ENCODE results near the gene UNC13D.
"Not testable (repeated sequence)": the region's sequence is repeated elsewhere in the genome, so short reads cannot be mapped to it uniquely, and the experiment has no call there.

UNC13D gene

DNA sequence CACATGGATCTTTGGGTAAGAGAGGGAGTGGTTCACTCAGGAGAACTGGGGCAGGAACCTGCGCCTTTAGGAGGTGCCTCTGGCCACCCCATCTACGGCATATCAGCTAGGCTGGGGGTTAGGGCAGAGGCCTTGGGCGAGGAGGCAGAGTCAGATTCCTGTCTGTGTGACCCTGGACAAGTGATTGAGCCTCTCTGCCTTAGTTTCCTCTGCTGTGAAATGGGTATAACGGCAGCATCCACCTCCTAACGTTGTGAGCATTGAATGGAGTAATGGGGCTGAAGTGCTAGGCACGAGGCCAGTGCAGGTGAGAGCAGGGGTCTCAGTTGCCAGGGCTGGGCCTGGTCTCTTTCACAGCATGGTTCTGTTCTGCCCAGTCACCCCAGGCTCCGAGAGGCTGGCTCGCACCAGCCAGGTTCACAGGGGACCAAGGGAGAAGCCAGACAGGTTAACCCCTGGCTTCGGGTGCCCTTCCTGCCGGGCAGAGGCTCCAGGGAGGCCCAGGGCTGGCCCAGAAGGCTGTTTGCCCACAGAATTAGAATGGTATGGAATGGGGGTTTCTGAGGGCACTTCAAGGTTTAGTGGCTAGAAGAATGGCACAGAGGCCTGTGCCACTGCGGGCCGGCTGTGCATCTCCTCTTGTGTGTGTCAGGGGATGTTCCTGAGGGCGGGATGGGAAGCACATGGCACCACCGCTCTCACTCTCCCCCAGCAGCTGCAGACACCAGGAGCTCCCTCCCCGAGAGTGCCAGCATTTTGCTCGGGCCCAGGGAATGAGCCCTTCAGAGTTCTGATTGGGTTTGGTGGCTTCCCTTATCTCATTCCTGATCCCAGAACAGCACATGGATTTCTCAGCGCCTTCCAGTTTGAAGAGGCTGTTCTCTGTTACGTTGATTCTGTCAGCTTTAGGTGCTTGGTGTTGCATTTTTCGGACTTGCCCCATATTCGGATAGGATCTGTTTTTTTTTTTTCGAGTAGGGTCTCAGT, 23.8 kb downstream of the UNC13D start:
- DNase-seq (ENCODE audit: low read depth), result no peak

DNA sequence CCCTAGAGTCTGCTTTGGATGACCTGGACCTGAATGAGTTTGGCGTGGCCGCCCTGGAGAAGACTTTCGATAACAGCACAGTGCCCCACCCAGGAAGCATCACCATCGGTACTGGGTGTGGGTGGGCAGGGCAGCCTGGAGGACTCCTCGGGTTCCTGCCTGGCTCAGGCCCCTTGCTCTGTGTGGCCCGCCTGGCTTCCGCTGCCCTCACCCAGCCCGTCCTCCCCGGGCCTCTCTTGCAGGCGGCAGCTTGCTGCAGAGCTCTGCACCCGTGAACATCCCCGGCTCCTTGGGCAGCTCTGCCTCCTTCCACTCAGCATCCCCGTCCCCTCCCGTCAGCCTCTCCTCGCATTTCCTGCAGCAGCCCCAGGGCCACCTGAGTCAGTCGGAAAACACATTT, 24.5 kb downstream of the UNC13D start:
- no peak for DNase-seq (ENCODE audit: low read depth)

DNA sequence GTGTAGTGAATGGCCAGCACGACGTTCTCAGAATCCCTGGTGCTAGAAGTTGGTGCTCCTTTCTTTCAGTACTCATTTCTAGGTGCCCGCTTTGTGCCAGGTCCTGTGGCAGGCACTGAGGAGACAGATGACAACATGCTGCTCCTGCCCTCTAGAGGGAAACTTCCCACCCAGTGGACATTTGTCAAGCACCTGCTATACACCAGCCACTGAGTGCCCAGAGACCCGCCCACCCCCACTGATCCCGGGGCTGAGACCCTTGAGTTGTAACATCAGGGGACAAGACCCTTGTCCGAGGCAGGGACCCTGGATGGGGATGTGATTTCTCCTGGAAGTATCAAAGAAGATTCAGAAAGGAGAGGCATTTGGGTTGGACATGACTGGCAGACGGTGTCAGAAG, 25.1 kb downstream of the UNC13D start:
- DNase-seq (ENCODE audit: low read depth), result no peak

DNA sequence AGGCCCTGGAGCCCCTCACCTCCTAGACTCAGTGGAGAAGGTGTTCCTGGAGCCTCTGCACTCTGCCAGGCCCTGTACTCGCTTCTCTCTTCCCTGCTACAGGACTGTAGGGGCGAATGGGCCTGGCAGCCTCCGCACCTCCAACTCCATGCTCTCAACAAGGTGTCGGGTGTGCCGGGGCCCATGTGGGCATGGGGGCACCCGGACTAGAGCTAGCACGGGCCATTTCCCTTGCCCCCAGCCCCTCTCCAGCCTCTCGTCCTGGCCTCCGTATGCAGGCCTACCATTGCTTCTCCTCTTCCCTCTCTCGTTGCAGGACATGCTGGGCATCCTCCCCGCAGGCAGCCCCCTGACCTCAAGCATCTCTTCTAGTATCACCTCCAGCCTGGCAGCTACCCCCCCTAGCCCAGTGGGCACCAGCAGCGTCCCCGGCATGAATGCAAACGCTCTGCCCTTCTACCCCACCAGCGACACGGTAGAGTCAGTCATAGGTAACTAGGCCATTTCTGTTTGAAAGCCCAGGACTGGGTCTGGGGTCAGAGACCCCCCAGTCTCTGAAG, 25.8 kb downstream of the UNC13D start:
- no peak for DNase-seq (ENCODE audit: low read depth)

DNA sequence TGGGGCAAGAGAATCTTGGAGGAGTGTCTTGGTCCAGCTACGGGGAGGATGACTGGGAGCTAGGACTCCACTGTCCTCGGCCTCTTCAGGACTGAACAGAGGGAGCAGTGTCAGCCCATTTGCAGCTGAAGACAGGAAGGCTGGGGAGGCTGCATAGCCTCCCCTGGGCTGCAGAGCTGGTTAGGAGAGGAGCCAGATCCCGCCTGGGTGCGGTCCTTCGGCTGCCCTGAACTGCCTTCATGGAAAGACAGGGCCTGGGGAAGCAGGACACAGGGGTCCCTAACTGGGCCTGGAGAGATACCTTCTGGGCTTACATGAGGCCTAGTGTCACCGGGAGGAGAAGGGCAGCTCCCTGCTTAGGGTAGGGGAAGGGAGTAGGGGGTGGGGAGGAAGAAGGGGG, 26.6 kb downstream of the UNC13D start:
- no peak for DNase-seq (ENCODE audit: low read depth)

DNA sequence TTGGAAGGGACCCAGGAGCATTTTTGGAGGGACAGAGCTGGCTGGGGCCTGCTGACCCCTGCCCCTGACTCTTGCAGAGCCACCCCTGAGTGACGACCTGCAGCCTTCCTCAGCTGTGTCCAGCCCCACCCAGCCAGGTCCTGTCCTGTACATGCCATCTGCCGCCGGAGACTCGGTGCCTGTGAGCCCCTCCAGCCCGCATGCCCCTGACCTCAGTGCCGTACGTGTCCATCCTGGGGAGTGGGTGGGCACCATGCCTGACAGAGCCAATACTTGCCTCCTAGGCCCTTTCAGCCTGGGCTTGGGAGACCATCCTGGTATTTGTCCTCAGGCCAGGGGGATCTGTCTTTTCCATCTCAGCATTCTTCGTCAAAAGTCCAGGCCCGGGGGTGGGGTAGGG, 27.5 kb downstream of the UNC13D start:
- DNase-seq (ENCODE audit: low read depth), result no peak

DNA sequence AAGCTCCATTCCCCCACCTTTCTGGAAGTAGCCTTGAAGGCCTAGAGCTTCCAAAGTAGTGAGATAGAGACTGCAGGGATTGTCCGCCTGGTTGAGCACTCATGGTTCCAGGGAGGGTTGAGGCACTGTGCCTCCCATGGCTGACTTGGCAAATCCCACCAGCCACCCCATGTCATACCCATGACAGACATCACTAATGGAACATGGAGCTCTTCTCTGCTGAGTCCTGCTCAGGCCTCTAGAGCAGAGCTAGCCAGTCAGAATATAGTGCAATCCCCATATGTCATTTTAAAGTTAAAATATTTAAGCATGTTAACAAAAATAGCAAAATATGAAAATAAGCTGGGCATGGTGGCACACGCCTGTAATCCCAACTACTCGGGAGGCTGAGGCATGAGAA, 28.8 kb downstream of the UNC13D start:
- DNase-seq (ENCODE audit: low read depth), result no peak

DNA sequence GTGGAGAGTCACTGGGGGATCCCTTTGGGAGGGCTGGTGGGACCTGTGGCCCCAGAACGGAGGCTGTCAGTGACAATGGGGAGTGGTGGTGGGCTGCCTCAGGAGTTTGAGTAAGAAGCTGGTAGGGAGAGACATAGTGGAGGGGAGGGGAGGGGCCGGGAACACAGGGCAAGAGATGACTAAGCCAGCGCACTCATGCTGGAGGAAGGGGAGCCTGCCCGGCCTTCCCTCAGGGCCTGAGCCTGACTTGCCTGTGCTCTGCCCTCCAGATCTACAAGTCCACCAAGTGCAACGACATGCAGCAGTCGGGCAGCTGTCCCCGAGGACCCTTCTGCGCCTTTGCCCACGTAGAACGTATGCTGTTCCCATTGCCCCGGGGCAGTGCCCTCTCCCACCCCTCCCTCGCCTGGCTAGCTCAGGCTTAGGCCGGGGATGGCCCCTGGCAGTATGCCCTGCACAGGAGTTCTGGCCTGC, 29.3 kb downstream of the UNC13D start:
- DNase-seq (ENCODE audit: low read depth), result no peak

DNA sequence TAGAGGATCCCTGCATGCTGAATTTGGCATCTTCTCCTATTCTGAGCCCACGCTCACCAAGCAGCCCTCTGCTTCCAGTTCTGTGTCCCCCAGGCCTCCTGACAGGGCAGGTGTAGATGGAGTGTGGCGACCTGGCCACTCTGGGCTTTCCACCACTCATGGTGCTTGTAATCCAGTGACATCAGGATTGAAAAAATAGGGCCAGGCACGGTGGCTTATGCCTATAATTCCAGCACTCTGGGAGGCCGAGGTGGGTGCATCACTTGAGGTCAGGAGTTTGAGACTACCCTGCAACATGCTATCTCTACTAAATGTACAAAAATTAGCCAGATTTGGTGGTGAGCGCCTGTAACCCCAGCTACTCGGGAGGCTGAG, 30.2 kb downstream of the UNC13D start:
- DNase-seq (ENCODE audit: low read depth), result no peak

DNA sequence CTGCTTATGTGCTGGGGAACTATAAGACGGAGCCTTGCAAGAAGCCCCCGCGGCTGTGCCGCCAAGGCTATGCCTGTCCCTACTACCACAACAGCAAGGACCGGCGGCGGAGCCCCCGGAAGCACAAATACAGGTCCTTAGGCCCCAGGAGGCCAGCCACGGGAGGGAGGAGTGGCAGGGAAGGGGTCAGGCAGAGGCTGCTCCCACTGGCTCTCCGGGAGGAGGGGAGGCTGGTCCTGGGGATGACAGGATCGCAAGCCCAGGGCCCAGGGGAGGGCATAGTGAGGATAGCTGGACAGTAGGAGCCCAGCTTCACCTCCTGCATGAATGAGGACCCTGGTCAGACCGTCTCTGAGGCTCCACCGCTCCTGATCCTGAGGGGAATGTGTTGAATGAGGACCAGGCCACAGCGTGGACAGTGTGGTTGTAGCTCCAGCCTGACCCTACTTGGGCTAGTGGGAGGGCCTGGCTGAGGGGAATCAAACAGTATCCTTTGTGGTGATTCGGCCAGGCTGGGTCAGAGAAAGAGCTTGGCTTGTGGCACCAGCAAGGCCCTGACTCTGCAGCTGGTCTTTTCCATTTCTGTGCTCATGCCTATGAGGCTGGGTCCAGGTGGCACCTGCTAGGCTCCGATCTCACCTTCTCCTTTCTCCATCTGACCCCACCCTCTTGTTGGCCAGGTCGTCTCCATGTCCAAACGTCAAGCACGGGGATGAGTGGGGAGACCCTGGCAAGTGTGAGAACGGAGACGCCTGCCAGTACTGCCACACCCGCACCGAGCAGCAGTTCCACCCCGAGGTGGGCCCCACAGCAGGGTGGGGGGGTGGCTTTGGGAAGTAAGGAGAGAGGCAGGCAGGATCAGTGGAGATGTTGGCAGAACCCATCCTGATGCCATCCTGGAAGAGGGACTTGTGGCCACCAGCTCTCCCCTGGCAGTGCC, 30.9 kb downstream of the UNC13D start:
- no peak for DNase-seq (ENCODE audit: low read depth)

DNA sequence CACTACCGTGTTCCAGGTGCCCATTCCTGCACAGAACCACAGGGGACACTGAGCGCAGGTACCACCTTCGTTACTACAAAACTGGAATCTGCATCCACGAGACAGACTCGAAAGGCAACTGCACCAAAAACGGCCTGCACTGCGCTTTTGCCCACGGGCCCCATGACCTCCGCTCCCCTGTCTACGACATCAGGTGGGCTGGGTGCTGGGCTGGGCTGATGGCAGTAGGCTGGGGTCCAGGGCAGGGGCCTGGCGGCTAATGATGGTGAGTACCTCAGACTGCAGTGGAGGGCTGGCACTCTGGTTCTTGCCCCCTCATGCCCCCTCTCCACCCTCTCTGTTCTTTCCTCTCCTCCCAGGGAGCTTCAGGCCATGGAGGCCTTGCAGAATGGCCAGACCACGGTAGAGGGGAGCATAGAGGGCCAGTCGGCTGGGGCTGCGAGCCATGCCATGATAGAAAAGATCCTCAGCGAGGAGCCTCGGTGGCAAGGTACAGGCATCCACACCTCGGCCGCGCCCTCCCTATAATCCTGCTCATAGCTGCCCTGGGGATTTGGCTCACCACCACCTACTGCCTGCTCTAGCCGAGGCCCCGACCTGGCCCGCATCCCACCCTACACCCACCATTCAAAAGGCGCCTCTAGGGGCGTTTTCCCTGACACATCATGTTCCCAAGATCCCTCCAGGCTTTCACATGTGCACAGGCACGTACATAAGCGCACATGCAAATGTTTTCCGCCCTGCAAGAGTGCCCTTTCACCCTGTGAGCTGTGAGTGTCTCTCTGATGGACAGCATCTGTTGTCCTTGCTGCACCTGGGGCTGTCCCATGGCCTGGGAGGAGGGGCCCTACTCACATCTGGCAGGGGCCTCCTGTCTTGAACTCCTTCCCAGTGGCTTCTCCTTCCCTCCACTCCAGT, 31.8 kb downstream of the UNC13D start:
- no peak for DNase-seq (ENCODE audit: low read depth)

DNA sequence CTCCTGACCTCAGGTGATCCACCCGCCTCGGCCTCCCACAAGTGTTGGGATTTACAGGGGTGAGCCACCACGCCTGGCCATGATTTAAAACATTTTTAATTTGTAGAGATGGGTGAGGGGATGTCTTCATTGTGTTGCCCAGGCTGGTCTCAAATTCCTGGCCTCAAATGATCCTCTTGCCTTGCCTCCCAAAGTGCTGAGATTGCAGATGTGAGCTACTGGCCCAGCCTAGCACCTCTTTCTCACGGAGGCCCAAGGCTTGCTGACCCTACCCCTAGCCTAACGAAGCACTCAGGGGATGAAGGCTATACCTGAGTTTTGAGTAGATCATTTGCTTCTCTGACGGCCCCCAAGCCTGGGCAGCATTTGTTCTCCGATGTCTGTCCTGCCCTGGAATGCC, 33.0 kb downstream of the UNC13D start:
- no peak for DNase-seq (ENCODE audit: low read depth)

DNA sequence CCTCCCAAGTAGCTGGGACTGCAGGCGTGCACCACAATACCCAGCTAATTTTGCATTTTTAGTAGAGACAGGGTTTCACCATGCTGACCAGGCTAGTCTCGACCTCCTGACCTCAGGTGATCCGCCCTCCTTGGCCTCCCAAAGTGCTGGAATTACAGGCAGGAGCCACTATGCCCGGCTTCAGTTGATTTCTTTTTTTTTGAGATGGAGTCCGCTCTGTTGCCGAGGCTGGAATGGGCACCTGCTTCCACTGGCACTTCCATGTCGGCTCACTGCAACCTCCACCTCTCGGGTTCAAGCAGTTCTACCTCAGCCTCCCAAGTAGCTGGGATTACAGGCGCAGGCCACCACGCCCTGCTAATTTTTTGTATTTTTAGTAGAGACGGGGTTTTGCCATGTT, 33.4 kb downstream of the UNC13D start:
- DNase-seq (ENCODE audit: low read depth), result not testable (repeated sequence)

DNA sequence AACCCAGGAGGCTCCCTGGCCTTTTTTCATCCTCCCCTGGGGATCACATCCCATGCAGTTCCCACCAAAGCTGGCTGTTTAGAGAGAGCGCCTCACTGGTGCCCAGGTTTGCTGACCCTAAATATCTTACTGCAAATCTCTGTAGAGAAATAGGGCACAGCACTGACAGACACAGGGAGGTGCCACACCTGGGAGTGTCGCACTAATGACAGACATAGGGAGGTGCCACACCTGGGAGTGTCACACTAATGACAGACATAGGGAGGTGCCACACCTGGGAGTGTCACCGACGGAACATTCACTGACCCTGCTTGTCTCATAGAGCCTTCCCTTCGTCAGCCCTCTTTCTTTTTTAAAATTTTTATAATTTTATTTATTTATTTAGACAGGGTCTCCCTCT, 34.0 kb downstream of the UNC13D start:
- DNase-seq (ENCODE audit: low read depth), result no peak

DNA sequence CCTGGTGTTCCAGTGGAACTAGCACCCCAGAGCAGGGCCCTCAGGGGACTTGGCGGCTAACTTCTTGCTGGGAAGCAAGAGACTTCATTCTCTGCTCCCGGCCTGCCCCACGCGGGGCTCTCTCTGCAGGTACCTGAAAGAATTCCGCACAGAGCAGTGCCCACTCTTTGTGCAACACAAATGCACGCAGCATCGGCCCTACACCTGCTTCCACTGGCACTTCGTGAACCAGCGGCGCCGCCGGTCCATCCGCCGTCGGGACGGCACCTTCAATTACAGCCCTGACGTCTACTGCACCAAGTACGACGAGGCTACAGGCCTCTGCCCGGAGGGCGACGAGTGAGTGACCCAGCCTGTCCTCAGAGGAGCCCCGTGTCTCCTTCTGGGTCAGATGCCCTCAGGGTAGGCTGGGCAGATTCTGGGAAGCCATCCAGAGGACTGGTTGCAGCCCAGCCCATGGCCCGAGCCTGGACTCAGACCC, 34.5 kb downstream of the UNC13D start:
- DNase-seq (ENCODE audit: low read depth), result no peak

DNA sequence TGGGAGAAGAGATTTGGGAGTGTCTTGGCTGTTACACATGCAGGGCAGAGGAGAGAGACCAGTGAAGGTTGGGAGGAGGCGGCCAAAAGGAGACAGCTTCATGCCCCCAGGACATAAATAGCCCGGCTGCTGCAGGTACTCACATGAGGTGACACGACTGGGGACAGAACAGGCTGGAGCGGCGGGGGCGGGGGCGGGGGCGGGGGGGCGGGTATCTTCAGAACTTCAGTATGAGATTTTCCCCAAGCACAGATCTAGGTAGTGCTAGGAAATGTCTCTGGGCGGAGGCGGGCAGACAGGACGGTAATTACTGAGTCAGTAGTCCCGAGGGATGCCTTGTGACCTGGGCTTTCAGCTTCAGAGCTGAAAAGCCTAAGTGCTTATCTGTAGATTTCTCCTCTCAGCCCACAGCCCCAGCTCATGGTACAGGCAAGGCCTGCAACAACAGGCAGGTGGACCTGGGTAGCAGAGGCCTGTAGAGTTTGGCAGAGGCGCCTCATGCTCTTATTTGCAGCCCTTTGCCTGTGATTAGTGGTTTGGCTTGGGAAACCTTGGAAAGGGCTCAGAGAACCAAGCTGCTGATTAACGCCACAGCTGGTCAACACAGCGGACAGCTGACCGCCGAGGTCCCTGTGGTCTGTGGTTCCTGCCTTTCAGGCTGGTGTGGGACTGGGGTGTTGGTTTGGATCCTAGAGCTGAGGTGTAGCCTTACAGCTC, 35.1 kb downstream of the UNC13D start:
- DNase-seq (ENCODE audit: low read depth), result peak; percentile 84

DNA sequence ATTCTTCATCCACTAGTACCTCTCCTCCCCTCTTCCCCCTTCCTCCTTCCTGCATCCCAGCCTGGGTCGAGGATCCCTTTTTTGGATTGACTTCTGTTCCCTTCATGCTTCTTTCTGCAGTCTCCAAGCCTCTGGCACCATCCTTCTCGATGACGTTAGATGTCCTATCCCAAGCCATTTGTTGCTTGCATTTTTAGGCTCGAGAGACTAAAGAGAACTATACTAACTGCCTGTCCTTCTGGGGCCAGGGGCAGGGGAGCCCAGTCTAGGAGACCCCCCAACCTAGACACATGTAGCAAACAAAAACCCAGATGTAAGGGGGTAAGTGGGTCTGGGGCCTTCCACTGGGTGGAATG, 35.7 kb downstream of the UNC13D start:
- DNase-seq (ENCODE audit: low read depth), result no peak

DNA sequence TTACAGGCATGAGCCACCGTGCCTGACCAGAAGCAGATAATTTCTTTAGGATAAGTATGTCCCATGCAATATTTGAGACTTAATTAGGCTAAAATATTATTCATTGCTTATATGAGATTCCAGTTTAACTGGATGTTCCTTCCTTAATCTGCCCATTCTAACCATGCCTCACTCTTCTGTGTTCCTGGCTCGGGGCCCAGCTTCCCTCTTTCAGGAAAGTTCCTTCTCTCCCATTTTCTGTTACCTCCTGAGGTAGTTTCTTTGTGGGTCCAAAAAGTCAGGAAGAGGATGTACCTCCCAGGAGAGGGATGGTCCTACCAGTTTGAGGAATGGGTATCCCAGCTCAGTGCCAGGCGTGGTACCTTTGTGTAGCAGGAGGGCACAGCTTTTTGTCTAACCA, 36.3 kb downstream of the UNC13D start:
- no peak for DNase-seq (ENCODE audit: low read depth)

DNA sequence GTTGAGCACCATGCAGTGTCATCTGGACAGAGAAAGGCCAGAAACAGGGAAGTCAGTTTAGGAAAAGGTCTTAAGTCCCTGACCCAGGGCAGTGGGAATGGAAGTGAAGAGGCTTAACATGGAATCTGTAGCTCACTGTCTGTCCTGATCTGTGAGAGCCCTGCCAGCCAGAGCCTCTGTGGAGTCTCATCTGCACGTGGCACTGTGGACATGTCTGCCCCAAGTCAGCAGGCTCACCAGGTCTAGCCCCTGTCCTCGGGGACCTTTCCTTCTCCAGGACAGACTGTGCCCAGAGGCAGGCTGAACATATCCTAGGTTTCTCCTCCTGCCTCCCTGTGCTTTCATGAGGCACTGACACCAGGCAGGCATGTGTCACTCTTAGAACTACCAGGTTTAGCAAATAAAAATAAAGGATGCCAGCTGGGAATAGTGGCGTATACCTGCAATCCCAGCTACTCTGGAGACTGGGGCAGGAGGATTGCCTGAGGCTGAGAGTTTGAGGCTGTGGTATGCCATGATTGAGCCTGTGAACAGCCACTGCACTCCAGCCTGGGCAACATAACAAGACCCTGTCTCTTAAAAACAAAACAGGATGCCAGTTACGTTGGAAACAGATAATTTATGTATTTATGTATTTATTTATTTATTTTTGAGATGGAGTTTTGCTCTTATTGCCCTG, 37.2 kb downstream of the UNC13D start:
- DNase-seq (ENCODE audit: low read depth), result no peak

DNA sequence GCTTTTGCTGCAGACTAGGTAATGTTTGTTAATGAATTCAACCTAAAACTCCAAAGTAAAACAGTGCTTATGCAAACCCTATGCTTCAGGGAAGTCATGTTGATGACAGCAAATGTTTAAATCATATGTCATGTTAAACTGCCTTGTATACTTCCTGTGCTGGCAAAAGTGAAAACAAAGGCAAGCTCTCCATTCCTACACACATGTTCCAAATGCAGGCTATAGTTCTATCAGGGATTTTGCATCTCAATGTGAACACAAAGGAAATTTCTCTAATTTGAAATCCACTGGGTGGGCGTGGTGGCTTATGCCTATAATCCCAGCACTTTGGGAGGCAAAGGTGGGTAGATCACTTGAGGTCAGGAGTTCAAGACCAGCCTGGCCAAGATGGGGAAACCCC, 40.3 kb downstream of the UNC13D start:
- no peak for DNase-seq (ENCODE audit: low read depth)

All from stromal cell of bone marrow (primary cell).